B cell (primary cell): ENCODE results near the gene HEG1. TPM values are rescaled to one million over a fixed set of nuclear protein-coding genes. Genes with fewer than 3 reads are reported as not detected.

Source experiments
- ATAC-seq: fragments of 200-7000 bp; cut with Tn5 transposase; one replicate; pipeline ENCODE4 v1.10.0; 2021; ENCODE audit warnings: low read depth, mild to moderate bottlenecking, moderate number of reproducible peaks, moderate library complexity
- CTCF ChIA-PET: fragments of 350-600 bp; sonication (Branson Sonifier 250); formaldehyde crosslinking; loops from one replicate; lab custom pipeline; 2021; ENCODE audit warnings: antibody characterized with exemption, inconsistent platforms; lab: Charles Lee
- POLR2A ChIA-PET: fragments of 350-600 bp; sonication (Branson Sonifier 250); formaldehyde crosslinking; loops from one replicate; lab custom pipeline; 2021; ENCODE audit warnings: antibody characterized with exemption; lab: Charles Lee
- DNase-seq: peaks from one replicate; pipeline ENCODE4 v3.0.0; 2013
- H2AFZ ChIP-seq: 2 replicates; pipeline ENCODE4 v1.6.1; 2012; ENCODE audit warnings: mild to moderate bottlenecking, low read depth, low read length; ENCODE audit not compliant: insufficient read depth, poor library complexity, severe bottlenecking
- H3K27ac ChIP-seq, 2 donors: 1 replicate in 1 of 2; 2 replicates in 1 of 2; pipeline ENCODE4 v1.5.1; 2012 to 2013; ENCODE audit warnings: low read length in 2 of 2, mild to moderate bottlenecking in 2 of 2, moderate library complexity in 1 of 2
- H3K27me3 ChIP-seq, 4 experiments: fragments of 200-600 bp in 1 of 4; sonication (generic) in 1 of 4; replicated peaks in 1 of 4; 1 replicate in 2 of 4; 2 replicates in 2 of 4; pipeline versions ENCODE4 v1.6.1 to v1.7.0; 2013 to 2016; ENCODE audit warnings: low read length in 3 of 4, mild to moderate bottlenecking in 2 of 4, mixed read lengths in 1 of 4, moderate library complexity in 1 of 4; ENCODE audit not compliant: insufficient read depth in 4 of 4, control insufficient read depth in 3 of 4; ENCODE audit errors: control extremely low read depth in 1 of 4
- H3K36me3 ChIP-seq, 2 experiments: replicated peaks in 1 of 2; 1 replicate in 1 of 2; 2 replicates in 1 of 2; pipeline versions ENCODE4 v1.6.1 to v1.7.1; 2013; ENCODE audit warnings: low read length in 1 of 2; ENCODE audit not compliant: insufficient read depth in 2 of 2, control insufficient read depth in 1 of 2; ENCODE audit errors: control extremely low read depth in 1 of 2, extremely low read depth in 1 of 2
- H3K4me1 ChIP-seq, 2 donors: fragments of 200-600 bp in 1 of 2; sonication (generic) in 1 of 2; 1 replicate in 1 of 2; 2 replicates in 1 of 2; pipeline versions ENCODE4 v1.5.1 to v1.6.1; 2013 to 2017; ENCODE audit warnings: low read length in 2 of 2; ENCODE audit not compliant: control insufficient read depth in 2 of 2, insufficient read depth in 2 of 2
- H3K4me2 ChIP-seq: replicated peaks from 2 replicates; pipeline ENCODE3; 2012; ENCODE audit warnings: mild to moderate bottlenecking, low read depth, low read length; ENCODE audit not compliant: poor library complexity, severe bottlenecking
- H3K4me3 ChIP-seq, 5 experiments: fragments of 200-600 bp in 1 of 5; sonication (generic) in 1 of 5; 1 replicate in 3 of 5; 2 replicates in 2 of 5; pipeline versions ENCODE4 v1.5.1 to v1.7.0; 2011 to 2016; ENCODE audit warnings: low read length in 4 of 5, mild to moderate bottlenecking in 4 of 5, low read depth in 2 of 5, control low read depth in 1 of 5, moderate library complexity in 1 of 5; ENCODE audit not compliant: insufficient read depth in 1 of 5; ENCODE audit errors: control extremely low read depth in 1 of 5, extremely low read depth in 1 of 5
- H3K79me2 ChIP-seq: fragments of 200-600 bp; sonication (generic); one replicate; pipeline ENCODE4 v1.6.0; 2016; ENCODE audit warnings: low read length; ENCODE audit not compliant: control insufficient read depth, insufficient read depth
- H3K9ac ChIP-seq: fragments of 200-600 bp; sonication (generic); 2 replicates; pipeline ENCODE4 v1.6.1; 2017; ENCODE audit warnings: mild to moderate bottlenecking, low read length, moderate library complexity
- H3K9me3 ChIP-seq, 3 donors: one replicate each; pipeline versions ENCODE4 v1.6.1 to v1.7.1; 2013; ENCODE audit warnings: low read length in 2 of 3; ENCODE audit not compliant: control insufficient read depth in 2 of 3, insufficient read depth in 1 of 3; ENCODE audit errors: control extremely low read depth in 1 of 3
- H4K20me1 ChIP-seq: 2 replicates; pipeline ENCODE4 v1.6.0; 2012; ENCODE audit warnings: mild to moderate bottlenecking, low read length; ENCODE audit not compliant: insufficient read depth, control insufficient read depth, poor library complexity, severe bottlenecking
- H3K27ac Mint-ChIP-seq: one replicate; pipeline ENCODE4 v1.8.0; 2021; ENCODE audit warnings: mixed read lengths
- H3K27me3 Mint-ChIP-seq: one replicate; pipeline ENCODE4 v1.8.0; 2021; ENCODE audit warnings: mixed read lengths
- H3K4me1 Mint-ChIP-seq: one replicate; pipeline ENCODE4 v1.8.0; 2021; ENCODE audit warnings: mixed read lengths
- H3K4me3 Mint-ChIP-seq: one replicate; pipeline ENCODE4 v1.8.0; 2021; ENCODE audit warnings: mixed read lengths
- H3K9me3 Mint-ChIP-seq: one replicate; pipeline ENCODE4 v1.8.0; 2022; ENCODE audit warnings: mixed read lengths; ENCODE audit not compliant: insufficient read depth
- CTCF ChIP-seq: fragments of 200-600 bp; IDR thresholded peaks from one replicate; pipeline ENCODE4 v1.8.0; 2022; ENCODE audit warnings: antibody characterized with exemption, mild to moderate bottlenecking
- EZH2 ChIP-seq: IDR thresholded peaks from 2 replicates; pipeline ENCODE4 v1.6.1; 2012; ENCODE audit warnings: borderline replicate concordance, low read depth, mild to moderate bottlenecking, moderate library complexity, low read length; ENCODE audit not compliant: insufficient read depth, poor library complexity, severe bottlenecking
- WGBS: methylation state at CpG from one replicate; pipeline ENCODE4 v1.1.5; 2013; ENCODE audit warnings: missing lambda C conversion rate; ENCODE audit not compliant: insufficient coverage; 5-methylcytosine and 5-hydroxymethylcytosine counted together
- intact Hi-C: fragments of 100-400 bp; cut with micrococcal nuclease; formaldehyde crosslinking; loops from one replicate; pipeline ENCODE4 v1.10.0; 2022
- polyA plus RNA-seq: library from polyadenylated mRNA; depleted of rRNA; stranded (reverse); fragments of >200 nt; gene quantifications from 2 replicates; pipeline ENCODE4 v1.2.3, GENCODE V29; 2012
- total RNA-seq, 2 donors: library from RNA; stranded (reverse); fragments of 120-200 nt in 1 of 2; gene quantifications; 1 replicate in 1 of 2; 2 replicates in 1 of 2; pipeline versions ENCODE4 v1.2.3 to v1.2.4, GENCODE V29; 2013 to 2022

The HEG1 gene
- total and polyA plus RNA-seq, 2 donors (not counting 1 experiment from before 2014, with no cell fraction given): 5.1 to 9.2 TPM

DNA sequence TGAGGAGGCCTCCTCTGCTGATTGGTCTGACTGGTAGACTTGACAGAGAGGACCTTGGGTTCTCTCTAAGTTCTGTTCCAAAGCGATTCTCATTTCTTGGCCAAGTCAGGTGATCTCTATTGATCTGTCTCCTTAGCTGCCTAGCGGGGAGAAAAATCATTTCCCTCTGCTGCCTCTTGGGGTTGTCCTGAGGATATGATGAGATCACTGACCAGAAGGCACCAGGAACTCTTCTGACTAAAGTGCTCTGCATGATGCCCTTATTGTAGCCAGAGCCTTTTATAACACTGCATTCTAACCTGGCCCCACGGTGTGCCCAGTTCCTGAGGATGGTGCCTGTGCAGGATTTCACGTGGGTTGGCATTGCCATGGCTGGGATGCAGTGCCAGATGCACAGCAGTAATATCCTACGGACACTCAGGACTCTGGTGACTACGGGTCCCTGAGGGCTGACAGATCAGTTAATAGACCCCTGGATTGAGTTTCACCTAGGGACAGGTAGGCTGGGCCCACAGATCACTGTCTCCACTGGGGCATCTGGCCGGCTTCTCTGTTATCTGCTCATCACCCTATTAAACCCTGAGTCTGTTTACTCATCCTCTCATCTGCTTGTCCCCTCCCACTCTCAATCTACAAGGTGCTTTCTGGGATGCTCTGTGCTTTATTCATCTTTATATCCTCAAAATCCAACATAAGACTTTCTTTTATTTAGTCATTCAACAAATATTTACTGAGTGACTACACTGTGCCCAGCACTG lies 3.9 kb upstream of the HEG1 start:
- no peaks in the 10 kb centered on the region for H4K20me1 ChIP-seq
- no peak overlapping the region for H3K4me3 Mint-ChIP-seq
- no peaks in the 10 kb centered on the region for H3K79me2 ChIP-seq
- no peaks in the 10 kb centered on the region for H3K9me3 ChIP-seq
- no peak overlapping the region for H2AFZ ChIP-seq
- H3K27me3 Mint-ChIP-seq: peaks cover 32% of the 10 kb centered on the region
- ATAC-seq: no peak
- H3K4me1 Mint-ChIP-seq: peaks cover 7% of the 10 kb centered on the region
- H3K36me3 ChIP-seq: no peaks in the 10 kb centered on the region
- ChIA-PET CTCF (interaction anchor here (0.8 kb wide), 1 partner anchor 12 kb away, joined by 4 read pairs; no protein-coding TSS in a partner anchor), POLR2A (no interaction called here)
- H3K9me3 Mint-ChIP-seq: no peaks in the 10 kb centered on the region
- DNase-seq: no peak
- no peak overlapping the region for H3K4me3 ChIP-seq
- intact Hi-C loops: loop anchor here (5.0 to 10.0 kb wide), 2 partner anchors 88 to 535 kb away; partner anchors contain the start of gene OSBPL11
- H3K4me1 ChIP-seq: peaks cover 0 to 10% of the 10 kb centered on the region in 2 donors
- no peak overlapping the region for H3K27ac ChIP-seq
- 91% methylated on average over 7 of the region's 7 CpGs for WGBS
- no peak overlapping the region for H3K27ac Mint-ChIP-seq
- peaks cover 0 to 13% (median 3%) of the 10 kb centered on the region in 4 experiments for H3K27me3 ChIP-seq
- H3K4me2 ChIP-seq: no peak overlapping the region
- H3K9ac ChIP-seq: no peak overlapping the region
- TF ChIP-seq EZH2 (no peak), CTCF (no peak)

GRCh38 chr3:125058959-125059358 lies 3.2 kb upstream of the HEG1 start:
- WGBS: 100% methylated on average over 1 of the region's 3 CpGs
- CTCF ChIA-PET: interaction anchor here (0.8 to 1.6 kb wide), 2 partner anchors 11 to 13 kb away, joined by 4 read pairs; no protein-coding TSS in a partner anchor
- H3K4me3 ChIP-seq: no peak overlapping the region

More at GRCh38 chr3:125058959-125059358, 3.2 kb upstream of the HEG1 start:
- Histone ChIP-seq H3K4me1 (peaks cover 6 to 17% of the 10 kb centered on the region in 2 donors), H3K27ac (no peak overlapping the region), H3K27me3 (peaks cover 0 to 13% (median 3%) of the 10 kb centered on the region in 4 experiments), H3K4me2 (no peak overlapping the region), H3K9me3 (no peaks in the 10 kb centered on the region), H4K20me1 (no peaks in the 10 kb centered on the region), H3K79me2 (no peaks in the 10 kb centered on the region), H2AFZ (no peak overlapping the region), H3K9ac (no peak overlapping the region), H3K36me3 (no peaks in the 10 kb centered on the region)
- Mint-ChIP-seq H3K9me3 (no peaks in the 10 kb centered on the region), H3K4me3 (no peak overlapping the region), H3K27me3 (peaks cover 32% of the 10 kb centered on the region), H3K4me1 (peaks cover 13% of the 10 kb centered on the region), H3K27ac (no peak overlapping the region)
- POLR2A ChIA-PET: no interaction called here
- TF ChIP-seq EZH2: no peak
- no peak for TF ChIP-seq CTCF
- no peak for DNase-seq
- intact Hi-C loops: loop anchor here (5.0 to 10.0 kb wide), 2 partner anchors 88 to 536 kb away; partner anchors contain the start of gene OSBPL11
- ATAC-seq: no peak
